ENCODE results near the gene CSNK1E. TPM values are rescaled to one million over a fixed set of nuclear protein-coding genes. Genes with fewer than 3 reads are reported as not detected.
A peak's percentile ranks its signal among the peaks of the same experiment; 100 is the strongest.

The CSNK1E gene
- total RNA-seq, 1 donor from 2014 or later, result 29.4 TPM

DNA sequence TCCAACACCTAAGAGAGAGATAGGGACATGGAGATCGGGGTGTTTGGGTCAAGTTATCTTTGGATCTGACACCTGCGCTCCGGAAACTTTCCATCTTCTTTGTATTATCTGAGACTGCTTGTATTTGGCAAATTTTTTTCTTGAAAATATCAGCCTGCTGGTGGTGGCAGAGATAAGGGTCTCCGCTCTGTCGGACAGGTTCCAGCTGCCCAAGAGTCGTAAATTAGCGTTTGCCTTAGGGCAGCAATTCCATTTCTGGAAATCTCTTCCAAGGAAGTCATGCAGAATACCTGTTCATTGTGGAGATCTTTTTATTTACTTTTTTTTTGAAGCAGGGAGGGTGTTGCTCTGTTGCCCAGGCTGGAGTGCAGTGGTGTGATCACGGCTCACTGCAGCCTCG, 19.5 kb upstream of the CSNK1E start:
- DNase-seq (ENCODE audit: low spot score) (no peak), ATAC-seq (no peak)

DNA sequence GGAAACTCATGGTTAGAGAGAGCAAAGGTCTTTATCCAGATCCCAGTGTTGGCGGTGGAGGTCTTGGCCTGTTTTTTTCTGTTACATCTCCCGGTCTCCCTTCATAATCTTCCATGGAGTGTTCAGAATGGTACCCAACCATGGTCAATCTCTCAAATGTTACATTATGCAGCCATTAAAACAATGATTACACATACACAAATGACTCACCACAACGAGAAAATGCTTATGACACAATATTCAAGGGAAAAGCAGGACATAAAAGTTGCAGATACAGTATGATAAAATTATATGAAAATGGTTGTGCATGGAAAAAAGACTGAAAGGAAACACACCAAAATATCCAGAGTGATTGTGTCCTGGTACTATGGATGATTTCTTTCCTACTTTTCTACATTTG, 17.8 kb upstream of the CSNK1E start:
- no peak for ATAC-seq
- DNase-seq (ENCODE audit: low spot score), result no peak

DNA sequence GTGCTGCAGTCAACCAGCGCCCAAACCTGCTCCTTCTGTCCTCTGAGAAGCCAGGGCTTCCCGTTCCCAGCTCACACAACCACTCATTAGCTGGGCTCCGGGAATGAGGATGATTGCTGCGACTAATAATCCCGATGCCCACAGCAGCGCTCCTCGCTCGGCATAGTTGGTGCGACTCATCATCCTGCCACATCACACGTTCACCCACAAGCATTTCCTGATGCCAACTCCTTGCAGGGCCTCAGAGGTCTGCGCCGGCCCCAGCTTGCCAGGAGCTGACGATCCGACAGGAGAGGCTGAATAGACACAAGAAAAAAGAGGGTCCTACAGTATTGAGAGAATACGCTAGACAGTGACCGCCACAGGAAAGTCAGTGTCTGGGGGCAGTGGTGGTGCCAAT, 10.6 kb upstream of the CSNK1E start:
- ATAC-seq (no peak), DNase-seq (ENCODE audit: low spot score) (no peak)

DNA sequence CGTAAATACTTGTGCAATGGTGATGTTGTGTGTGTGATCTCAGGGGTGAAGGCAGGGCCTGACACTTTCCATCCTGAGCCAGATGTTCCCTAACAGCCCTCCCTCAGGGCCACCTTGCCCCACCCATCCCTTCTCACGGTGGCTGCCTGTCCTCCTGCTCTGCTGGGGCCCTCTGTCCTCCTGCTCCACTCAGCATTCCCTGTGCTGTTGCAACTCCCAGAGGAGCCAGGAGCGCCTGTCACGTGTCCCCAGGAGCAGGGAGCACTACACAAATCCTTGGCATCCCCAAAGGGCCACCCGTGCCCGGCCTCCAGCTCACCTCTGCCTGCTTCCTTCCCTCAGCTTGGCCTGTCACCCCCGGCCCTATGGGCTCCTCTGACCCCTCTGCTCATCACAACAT, 10.2 kb upstream of the CSNK1E start:
- DNase-seq (ENCODE audit: low spot score), result no peak
- no peak for ATAC-seq

DNA sequence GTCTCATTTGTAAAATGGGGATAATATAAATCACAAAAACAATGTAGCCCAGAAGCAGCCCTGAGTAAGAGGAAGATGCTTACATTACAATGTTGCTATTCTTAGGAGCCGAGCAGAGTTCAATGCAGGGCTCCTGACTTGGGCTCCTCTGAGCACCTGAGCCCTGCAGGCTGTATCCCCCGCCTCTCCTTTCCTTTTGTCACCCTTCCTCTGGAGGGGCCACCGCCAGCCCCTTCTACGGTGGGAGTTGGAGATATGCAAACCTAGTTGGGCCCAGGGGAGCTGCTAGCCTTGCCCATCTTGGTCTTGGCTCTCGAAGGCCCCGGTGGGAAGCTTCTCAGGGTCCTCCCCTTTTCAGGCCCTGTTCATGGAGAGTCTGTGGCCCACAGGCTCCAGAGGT, 8.4 kb upstream of the CSNK1E start:
- DNase-seq (ENCODE audit: low spot score), result no peak
- no peak for ATAC-seq

DNA sequence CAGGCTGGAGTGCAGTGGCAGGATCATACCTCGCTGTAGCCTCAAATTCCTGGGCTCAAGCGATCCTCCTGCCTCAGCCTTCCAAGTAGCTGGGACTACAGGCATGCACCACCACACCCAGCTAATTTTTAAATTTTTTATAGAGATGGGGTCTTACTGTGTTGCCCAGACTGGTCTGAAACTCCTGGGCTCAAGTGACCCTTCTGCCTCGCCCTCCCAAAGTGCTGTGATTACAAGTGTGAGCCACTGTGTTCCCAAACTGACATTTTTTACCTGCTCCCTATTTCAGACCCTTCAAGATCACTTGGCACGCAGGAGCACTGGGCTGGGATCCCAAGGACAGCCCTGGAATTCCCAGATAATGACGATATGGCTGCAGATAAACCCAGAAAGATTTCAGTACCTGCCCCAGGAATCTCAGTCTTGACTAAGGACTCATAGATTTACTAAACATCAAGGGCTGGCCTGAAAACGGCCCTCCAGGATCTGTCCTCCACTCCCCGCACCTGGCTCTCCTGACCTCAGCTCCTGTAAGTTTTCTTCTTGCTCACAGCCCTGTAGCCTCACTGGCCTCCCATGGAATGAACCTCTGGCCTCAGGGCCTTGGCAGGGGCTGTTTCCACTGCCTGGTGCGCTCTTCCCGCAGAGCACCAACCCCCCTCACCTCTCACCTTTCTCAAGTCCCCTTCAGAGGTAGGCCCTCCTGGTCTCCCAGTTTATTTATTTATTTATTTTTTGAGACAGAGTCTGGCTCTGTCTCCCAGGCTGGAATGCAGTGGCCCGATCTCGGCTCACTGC, 3.6 kb upstream of the CSNK1E start:
- DNase-seq (ENCODE audit: low spot score), result no peak
- no peak for ATAC-seq

DNA sequence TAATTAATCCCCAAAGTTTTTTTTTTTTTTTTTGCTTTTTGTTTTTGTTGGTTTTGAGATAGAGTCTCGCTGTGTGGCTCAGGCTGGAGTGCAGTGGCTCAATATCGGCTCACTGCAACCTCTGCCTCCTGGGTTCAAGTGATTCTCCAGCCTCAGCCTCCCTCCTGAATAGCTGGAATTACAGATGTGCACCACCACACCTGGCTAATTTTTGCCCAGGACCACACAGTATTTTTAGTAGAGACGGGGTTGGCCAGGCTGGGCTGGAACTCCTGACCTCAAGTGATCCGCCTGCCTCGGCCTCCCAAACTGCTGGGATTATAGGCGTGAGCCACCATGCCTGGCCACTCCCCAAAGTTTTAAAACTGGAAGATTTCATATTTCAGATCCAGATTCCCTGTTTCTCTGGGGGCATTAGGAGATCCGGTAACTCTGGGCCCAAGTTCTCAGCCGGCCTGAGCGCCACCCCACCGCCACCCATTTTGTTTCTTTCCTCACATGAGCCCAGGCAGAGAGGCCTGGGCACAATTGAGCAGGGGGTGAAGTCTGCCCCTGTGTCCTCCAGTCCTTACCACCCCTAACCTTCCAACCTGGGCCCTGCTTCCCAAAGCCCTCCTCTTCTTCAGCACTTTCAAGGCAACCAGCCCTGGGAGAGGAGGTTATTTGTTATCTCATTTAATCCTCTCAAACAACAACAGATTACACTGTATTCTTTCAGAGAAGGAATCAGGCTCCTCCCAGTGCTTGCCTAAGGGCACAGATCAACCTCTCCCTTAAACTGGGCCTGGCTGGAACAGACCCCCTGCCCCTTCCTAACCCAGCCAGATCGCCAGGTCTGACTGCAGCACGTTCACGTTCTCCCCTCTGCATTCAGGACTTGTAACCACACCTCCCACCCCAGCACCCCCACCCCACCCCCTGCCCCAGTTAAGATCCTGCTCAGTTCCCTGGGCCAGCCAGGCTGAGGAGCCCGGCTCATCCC, 1.9 kb upstream of the CSNK1E start:
- ATAC-seq, result no peak
- DNase-seq (ENCODE audit: low spot score), result no peak

DNA sequence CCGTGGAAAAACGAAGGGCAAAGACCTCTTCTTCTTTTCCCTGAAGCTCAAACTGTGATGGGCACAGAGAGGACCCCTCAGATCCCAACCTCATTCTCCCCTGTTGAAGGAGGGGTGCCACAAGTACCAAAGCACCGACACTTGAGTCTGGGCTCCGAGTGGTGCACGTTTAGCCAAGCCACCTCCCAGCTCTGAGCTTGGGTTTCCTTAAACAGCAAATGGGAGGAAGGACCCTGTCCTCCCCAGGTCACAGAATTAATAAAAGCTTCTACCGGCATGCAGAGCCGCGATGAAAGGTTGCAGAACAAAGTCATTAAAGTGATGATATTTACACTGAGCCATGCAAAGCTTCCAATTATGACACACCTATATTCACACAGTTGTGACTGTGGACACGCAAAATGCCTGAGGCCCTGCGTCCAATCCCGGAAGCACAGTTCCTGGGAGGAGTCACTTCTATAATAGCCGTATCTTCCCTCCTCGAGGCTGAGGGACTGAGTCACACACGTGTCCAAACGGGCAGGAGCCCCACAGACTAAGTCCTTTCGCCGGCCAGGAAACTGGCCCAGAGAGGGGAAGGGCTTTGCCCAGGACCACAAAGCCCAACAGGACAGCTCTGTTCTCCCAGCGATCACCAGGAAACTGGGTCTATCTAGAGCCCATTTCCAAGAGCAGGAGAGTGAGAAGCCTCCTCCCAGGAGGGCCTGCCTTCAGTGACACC, 922 bp upstream of the CSNK1E start:
- no peak for DNase-seq (ENCODE audit: low spot score)
- ATAC-seq, result peak; percentile 4

DNA sequence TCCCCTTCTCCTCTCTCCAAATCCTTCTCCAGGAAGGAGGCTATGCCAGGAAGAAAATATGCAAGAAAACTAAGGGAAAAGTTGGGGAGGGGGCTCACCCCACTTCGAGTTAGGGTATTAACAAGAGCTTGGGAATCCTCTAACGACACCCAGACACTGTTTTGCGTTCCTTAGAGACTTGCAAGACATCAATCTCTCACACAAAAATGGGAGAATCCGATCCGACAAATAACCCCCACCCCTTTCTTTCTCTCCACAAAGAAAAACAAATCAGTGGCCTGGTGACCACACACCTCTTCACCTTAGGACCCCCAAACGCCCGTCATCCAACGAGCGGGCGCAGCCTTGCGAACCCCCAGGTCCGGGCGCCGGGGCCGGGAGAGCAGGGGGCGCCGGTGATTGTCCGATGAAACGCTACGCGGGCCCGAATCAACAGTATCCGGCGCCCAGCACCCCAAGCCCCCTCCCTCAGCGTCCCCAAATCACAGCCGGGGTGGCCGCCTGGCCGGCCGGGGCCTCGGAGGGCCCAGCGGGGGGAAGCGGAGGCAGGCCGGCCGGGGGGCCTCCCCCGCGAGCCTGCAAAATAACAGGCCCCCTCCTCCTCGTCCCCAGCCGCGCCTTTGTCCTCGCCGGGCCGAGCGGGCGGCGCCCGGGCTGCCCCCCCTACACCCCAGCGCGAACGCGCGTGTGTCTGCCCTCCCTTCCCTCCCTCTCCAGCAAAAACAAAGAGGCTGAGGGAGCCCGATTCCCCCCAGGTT, 690 bp downstream of the CSNK1E start:
- DNase-seq (ENCODE audit: low spot score) (no peak), ATAC-seq (peak; percentile 68)

DNA sequence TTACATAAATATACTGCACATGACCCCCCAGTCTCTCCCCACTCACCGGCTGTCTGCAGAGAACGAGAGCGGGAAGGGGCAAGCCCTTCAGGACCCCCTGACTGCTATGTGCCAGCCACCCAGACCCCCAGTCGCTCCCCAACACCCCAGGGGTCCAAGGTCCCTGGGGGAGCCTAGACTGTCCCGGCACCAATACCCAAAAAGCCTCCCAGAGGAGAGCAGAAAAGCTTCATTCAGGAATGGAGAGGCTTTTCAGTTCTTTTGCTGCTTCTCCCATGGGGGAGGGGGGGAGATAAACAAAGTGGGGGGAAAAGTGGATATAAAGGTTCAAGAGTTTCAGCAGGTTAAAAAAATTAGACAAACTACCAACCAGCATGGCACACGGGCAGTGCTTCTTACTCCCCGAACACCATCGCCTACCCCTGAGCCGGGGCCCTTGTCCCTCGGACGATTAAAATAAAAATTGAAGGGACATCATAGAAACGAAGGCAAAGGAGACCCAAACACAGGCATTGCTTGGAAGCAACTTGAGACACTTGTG, 1.3 kb downstream of the CSNK1E start:
- ATAC-seq (peak; percentile 1), DNase-seq (ENCODE audit: low spot score) (no peak)

DNA sequence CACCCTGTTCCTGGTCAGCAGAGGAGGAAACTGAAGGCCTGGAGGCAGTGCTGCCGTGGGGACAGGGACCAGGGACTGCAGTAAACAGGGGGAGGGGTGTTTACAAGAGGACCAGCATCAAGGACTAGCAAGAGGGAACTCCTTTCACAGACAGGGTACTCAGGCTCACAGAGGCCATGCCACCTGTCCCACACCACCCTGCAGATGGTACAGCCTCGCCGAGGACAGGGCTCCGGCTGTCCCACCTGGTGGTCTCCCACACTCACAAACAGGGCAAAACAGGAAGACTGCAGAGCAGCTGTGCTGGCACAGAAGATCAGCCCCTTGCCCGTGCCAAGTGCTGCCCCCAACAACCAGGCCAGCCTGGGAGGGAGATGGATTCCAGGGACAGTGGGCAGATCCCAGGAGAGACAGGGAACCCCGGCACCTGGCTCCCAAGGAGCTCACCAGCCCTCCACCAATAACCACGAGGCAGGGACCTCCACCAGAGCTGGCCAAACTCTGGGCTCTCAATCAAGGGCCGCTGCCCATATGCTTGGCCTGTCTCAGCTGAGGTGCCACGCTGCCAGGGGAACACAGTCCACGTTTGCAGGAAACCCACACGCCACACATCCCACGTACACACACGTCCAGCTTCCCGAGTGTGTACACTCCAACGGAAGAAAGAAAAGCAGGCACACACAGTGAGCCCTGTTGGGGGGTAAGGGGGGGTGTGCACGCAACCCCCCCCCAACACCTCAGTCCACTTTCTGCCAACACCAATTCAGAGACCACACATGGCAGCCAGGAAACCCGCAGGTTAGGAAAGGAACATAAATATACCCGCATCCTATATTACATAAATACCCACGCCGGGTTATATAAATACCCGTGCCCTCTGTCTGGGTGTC, 2.1 kb downstream of the CSNK1E start:
- DNase-seq (ENCODE audit: low spot score) (no peak), ATAC-seq (peak; percentile 18)

DNA sequence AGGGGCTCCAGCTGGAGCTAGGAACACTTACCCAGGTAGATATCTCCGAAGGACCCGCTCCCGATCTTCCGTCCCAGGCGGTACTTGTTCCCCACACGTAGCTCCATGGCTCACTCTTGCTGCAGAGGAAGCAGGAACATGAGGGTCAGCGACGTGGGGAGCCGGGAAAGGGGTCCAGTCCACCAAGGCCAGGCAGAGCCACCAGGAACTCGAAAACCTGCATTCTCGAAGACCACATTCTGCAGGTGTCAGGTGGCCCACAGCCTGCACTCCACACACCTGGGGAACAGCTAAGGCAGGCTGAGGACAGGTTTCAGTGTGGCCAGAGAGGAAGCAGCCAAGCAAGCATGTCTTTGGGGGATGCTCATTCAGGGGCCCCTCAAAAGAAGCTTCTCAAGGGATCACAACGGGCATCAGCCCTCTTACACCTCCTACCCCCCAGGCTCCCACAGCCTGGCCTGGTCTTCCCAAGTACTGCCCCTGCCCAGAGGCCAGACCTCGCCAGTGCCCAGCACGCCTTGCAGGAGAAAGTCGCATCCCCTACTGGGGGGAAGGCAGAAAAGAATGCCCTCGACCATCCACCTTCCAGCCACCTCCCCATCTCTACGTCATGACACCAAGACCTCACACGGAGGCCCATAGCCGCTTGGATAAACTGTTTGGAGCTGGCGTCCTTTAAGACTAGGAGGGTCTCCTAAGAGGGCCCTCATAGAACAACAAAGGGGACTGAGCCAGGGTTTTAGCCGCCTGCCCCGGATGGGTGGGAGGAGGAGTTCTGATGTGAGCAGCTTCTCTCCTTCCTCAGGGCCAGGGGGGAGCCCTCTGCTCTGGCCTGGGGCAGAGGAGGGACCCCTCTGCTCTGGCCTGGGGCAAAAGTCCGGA, 2.9 kb downstream of the CSNK1E start:
- DNase-seq (ENCODE audit: low spot score) (no peak), ATAC-seq (no peak)

DNA sequence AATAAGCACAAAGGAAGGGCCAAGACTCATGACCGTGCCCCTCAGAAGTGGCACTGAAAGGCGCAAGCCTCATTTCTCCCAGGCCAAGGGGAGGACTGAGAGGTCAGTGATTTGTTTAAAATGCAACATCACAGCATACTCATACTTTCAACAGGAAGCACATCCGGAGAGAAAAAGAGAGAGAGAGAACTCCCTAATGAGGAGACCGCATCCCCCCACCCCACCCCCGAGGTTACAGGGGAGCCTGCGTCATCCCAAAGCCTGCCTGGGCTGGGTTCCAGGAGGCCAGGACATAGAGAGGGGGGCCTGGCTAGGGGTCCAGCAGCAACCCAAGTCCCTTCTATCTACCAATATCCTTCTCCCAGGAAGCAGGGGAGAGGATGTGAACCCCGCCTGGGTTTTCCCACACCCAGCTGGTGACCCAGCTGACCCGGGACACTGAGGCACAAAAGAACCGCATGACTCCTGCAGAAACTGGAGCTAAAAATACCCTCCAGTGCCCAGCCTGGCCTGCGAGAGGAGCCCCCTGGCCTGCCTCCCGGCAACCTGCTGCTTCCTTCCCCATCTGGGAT, 3.8 kb downstream of the CSNK1E start:
- ATAC-seq (no peak), DNase-seq (ENCODE audit: low spot score) (no peak)

DNA sequence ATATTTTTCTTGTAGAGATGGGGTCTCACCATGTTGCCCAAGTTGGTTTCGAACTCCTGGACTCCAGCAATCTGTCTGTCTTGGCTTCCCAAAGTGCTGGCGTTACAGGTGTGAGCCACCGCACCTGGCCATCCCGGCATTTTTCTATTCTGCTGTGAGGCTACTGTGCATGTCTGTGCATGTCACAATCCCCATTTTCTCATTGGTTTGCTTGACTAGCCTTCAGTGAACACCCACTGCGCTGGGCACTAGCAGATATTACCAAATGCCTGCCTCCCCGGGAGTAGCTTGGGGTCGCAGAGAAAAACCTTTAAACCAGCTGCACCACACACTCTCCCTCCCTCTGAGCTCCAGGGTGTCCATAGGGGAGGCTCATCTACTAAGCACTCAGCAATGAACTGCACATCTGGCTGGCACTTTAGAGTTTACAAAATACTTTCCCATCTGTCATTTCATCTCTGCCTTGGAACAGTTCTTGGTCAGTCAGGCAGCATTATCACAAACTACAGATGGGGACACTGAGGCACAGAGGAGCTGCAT, 4.9 kb downstream of the CSNK1E start:
- ATAC-seq (no peak), DNase-seq (ENCODE audit: low spot score) (no peak)

DNA sequence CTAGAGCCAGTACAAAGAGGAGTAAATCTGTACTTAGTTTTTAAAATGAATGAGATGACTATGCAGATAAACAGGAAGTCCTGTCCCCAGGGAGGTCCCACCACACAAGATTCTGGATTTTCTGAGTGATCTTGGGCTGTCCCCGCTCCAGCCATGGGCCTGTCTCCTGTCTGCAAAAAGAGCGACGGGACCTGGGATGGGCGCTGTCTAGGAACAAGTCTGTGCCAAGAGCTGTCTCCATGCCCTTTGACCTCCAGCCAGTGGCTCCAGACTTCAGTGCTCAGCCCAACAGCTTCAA, 6.0 kb downstream of the CSNK1E start:
- no peak for ATAC-seq

DNA sequence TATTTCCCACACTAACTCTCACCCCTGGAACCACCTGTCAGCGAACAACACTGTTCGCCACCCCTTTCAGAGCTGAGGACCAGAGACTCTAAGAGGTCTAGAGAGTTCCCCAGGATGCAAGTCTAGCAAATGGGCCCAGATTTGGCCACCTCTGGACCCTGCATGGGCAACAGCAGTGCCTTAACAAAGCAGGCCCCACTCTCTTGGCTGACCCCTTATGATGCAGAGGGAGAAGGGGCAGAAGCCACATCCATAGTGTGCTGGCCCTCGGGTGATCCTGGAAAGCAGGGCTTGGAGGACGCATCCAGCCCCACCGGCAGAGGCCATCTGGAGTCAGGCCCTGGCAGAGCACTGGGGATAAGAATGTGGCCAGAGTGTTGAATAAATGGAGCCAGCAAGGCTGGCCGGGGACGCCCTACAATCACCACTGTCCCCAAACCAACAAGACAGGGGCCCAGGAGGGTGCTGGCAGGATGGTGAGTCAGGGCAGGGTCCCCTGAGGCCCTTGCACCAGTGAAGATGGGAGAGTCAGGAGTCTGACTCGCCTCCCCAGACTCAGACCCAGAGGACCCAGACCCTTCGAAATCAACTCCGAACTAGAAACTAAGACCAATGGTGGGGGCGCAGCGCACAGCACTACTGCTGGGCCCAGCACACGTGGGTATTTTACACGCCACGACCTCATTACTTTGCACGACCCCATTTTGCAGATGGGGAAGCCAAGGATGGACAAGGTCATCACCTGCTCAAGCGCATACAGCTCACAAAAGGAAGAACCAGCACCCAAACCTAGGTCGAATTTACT, 6.5 kb downstream of the CSNK1E start:
- DNase-seq (ENCODE audit: low spot score), result no peak
- peak; percentile 2 for ATAC-seq

More for the DNA sequence above, 6.0 kb downstream of the CSNK1E start:
- DNase-seq (ENCODE audit: low spot score), result no peak

All from left lobe of liver (tissue), 2 donors.